Measurements from ENCODE around the gene TMA7. TPM values are rescaled to one million over a fixed set of nuclear protein-coding genes. Genes with fewer than 3 reads are reported as not detected.

TMA7 gene
- total RNA-seq, 6 donors from 2014 or later, result 115 to 282 (median 163) TPM

GRCh38 chr3:48474619-48475018 is 34.6 kb downstream of the TMA7 start:
- no peak for DNase-seq
- TF ChIP-seq, protein P1, sequence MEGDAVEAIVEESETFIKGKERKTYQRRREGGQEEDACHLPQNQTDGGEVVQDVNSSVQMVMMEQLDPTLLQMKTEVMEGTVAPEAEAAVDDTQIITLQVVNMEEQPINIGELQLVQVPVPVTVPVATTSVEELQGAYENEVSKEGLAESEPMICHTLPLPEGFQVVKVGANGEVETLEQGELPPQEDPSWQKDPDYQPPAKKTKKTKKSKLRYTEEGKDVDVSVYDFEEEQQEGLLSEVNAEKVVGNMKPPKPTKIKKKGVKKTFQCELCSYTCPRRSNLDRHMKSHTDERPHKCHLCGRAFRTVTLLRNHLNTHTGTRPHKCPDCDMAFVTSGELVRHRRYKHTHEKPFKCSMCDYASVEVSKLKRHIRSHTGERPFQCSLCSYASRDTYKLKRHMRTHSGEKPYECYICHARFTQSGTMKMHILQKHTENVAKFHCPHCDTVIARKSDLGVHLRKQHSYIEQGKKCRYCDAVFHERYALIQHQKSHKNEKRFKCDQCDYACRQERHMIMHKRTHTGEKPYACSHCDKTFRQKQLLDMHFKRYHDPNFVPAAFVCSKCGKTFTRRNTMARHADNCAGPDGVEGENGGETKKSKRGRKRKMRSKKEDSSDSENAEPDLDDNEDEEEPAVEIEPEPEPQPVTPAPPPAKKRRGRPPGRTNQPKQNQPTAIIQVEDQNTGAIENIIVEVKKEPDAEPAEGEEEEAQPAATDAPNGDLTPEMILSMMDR (IDR thresholded peaks at IDR 0.05), result no peak
- no peak for TF ChIP-seq POLR2AphosphoS5 (IDR thresholded peaks at IDR 0.05)
- Histone ChIP-seq H3K4me1 (peaks cover 33 to 44% (median 34%) of the 10 kb centered on the region in 4 donors), H3K9me3 (no peaks in the 10 kb centered on the region), H3K27ac (peak overlapping the region in 1 of 4 donors; percentile 32), H3K4me3 (no peak overlapping the region), H3K27me3 (no peaks in the 10 kb centered on the region), H3K36me3 (peaks cover 0 to 26% (median 5%) of the 10 kb centered on the region in 4 donors)
- WGBS, 2 donors, result 64 to 82% methylated on average over 4 of the region's 4 CpGs
- no peak for ATAC-seq (ENCODE audit: low FRiP score in 2 of 2)

DNA sequence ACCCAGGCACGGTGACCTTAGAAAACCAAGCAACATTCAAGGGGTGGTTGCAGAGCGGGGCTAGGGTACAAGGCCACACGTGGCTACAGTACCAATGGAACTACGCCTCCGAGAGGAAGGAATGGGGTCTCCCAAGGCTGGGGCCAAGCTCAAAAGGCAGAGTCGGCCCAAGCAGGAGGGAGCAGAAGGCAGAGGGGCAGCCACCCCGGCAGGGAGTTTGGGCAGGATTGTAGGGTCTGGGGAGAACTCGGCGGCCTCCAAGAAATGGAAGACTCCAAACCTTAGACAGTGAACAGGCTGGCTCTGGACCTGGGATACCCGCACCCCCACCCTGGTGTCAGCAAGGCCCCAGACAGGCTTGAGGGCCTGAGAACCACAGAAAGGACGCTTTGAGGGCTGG is 35.1 kb downstream of the TMA7 start:
- Histone ChIP-seq H3K27me3 (no peaks in the 10 kb centered on the region), H3K4me3 (no peak overlapping the region), H3K36me3 (peaks cover 0 to 23% (median 3%) of the 10 kb centered on the region in 4 donors), H3K9me3 (no peaks in the 10 kb centered on the region), H3K27ac (peak overlapping the region in 1 of 4 donors; percentile 32), H3K4me1 (peaks cover 27 to 38% (median 29%) of the 10 kb centered on the region in 4 donors)
- WGBS, 2 donors, result 83 to 88% methylated on average over 11 of the region's 11 CpGs
- no peak for ATAC-seq (ENCODE audit: low FRiP score in 2 of 2)
- no peak for DNase-seq
- TF ChIP-seq EP300 (IDR thresholded peaks at IDR 0.05) (no peak), POLR2A (IDR thresholded peaks at IDR 0.05) (no peak), POLR2AphosphoS5 (IDR thresholded peaks at IDR 0.05) (no peak)
- TF ChIP-seq, protein P1 (IDR thresholded peaks at IDR 0.05), result no peak

DNA sequence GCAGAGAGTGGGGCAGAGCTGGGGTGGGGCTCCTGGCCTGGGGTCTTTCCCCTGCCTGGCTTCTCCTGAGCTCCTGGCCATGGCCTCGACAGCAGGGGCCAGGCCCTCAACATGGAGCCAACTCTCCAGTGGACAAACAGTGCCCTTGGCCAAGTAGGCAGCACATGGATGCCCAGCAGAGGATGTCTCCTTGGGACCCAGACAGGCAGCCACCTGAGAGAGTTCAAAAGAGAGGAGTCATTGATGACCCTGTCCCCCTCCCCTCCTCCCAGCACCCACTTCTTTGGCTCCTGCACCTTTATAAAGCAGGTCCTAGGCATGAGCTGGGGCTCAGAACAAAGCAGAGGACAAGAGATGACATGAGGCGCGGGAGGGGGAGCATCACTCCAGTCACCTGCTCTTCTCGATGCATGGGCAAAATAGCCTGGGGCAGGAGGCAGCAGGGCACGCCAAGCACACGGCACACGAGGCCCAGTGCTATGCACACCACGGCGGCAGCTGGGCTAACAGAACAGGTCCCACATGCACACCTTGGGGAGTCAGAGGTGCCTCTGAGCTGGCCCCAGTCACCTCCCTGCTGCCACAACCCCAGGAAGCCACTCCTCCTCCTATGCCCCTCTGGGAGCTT is 36.5 kb downstream of the TMA7 start:
- Histone ChIP-seq H3K9me3 (no peaks in the 10 kb centered on the region), H3K4me3 (no peak overlapping the region), H3K27ac (no peak overlapping the region), H3K36me3 (peaks cover 0 to 23% (median 3%) of the 10 kb centered on the region in 4 donors), H3K27me3 (no peaks in the 10 kb centered on the region), H3K4me1 (peaks cover 16 to 25% (median 18%) of the 10 kb centered on the region in 4 donors)
- DNase-seq (no peak), ATAC-seq (ENCODE audit: low FRiP score in 2 of 2) (no peak)
- TF ChIP-seq POLR2A (IDR thresholded peaks at IDR 0.05) (no peak), POLR2AphosphoS5 (IDR thresholded peaks at IDR 0.05) (no peak), EP300 (IDR thresholded peaks at IDR 0.05) (no peak)
- TF ChIP-seq, protein P1 (IDR thresholded peaks at IDR 0.05), result no peak
- WGBS, 2 donors, result 82 to 93% methylated on average over 8 to 9 of the region's 9 CpGs

DNA sequence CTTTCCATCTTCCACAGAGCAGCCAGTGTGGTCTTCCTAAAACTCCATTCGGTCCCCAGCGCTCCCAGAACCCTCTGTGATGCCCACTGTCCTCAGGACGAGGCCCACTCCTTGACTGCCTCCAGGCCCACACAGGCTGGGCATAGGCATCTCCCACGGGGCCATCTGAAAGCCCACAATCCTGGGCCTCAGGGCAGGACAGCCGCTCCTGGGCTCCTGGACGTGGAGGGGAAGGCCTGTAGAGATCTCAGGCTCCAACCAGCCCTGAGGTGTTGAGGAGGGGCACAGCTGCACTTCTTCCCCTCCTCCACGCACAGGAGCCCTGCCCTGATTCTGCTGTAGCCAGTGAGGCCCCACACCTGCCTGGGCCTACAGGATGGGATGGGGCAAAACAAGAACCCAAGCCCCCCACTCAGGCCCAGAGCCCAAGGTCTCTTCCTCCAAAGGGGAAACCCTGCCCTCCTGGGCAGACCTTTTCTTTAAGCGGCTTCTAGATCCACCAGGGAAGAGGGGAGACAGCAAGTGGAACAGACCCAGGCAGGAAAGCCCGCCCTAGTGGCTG is 38.0 kb downstream of the TMA7 start:
- ATAC-seq (ENCODE audit: low FRiP score in 2 of 2), result no peak
- no peaks in the 10 kb centered on the region for H3K27me3 ChIP-seq
- peaks cover 8 to 11% (median 8%) of the 10 kb centered on the region in 4 donors for H3K4me1 ChIP-seq
- DNase-seq, result no peak
- 88 to 90% methylated on average over 8 to 9 of the region's 9 CpGs for WGBS, 2 donors
- no peak for TF ChIP-seq EP300 (IDR thresholded peaks at IDR 0.05)
- TF ChIP-seq POLR2A (IDR thresholded peaks at IDR 0.05), result no peak
- no peak for TF ChIP-seq POLR2AphosphoS5 (IDR thresholded peaks at IDR 0.05)
- TF ChIP-seq, protein P1 (IDR thresholded peaks at IDR 0.05), result no peak
- H3K4me3 ChIP-seq, result peak overlapping the region in 1 of 4 donors; percentile 7
- peak overlapping the region in 3 of 4 donors; percentile 42 to 65 (median 52) for H3K27ac ChIP-seq
- no peaks in the 10 kb centered on the region for H3K9me3 ChIP-seq
- H3K36me3 ChIP-seq, result peaks cover 0 to 23% (median 3%) of the 10 kb centered on the region in 4 donors
